Liver (tissue), 9 donors: Measurements from ENCODE around the gene B4GALT1. TPM values are rescaled to one million over a fixed set of nuclear protein-coding genes. Genes with fewer than 3 reads are reported as not detected.

Experiments
- DNase-seq: peaks from one replicate; pipeline ENCODE4 v3.0.0-alpha.2; 2017; ENCODE audit warnings: low spot score
- H3K27ac ChIP-seq, 2 donors: one replicate each; pipeline ENCODE4 v1.7.0; 2013; ENCODE audit warnings: inconsistent platforms in 2 of 2, low read length in 2 of 2, control low read depth in 1 of 2, low read depth in 1 of 2, mild to moderate bottlenecking in 1 of 2
- H3K27me3 ChIP-seq, 4 donors: one replicate each; pipeline versions ENCODE4 v1.6.1 to v1.7.0; 2013; ENCODE audit warnings: low read length in 3 of 4, inconsistent platforms in 1 of 4, mild to moderate bottlenecking in 1 of 4, moderate library complexity in 1 of 4; ENCODE audit not compliant: control insufficient read depth in 4 of 4, insufficient read depth in 4 of 4
- H3K36me3 ChIP-seq, 4 donors: one replicate each; pipeline versions ENCODE4 v1.6.1 to v1.7.0; 2013; ENCODE audit warnings: low read length in 3 of 4, mild to moderate bottlenecking in 3 of 4, low read depth in 1 of 4, moderate library complexity in 1 of 4; ENCODE audit not compliant: control insufficient read depth in 4 of 4, insufficient read depth in 3 of 4
- H3K4me1 ChIP-seq, 4 donors: one replicate each; pipeline versions ENCODE4 v1.6.1 to v1.7.0; 2013; ENCODE audit warnings: low read length in 3 of 4, mild to moderate bottlenecking in 3 of 4, moderate library complexity in 1 of 4; ENCODE audit not compliant: control insufficient read depth in 4 of 4, insufficient read depth in 4 of 4
- H3K4me3 ChIP-seq, 3 donors: one replicate each; pipeline versions ENCODE4 v1.6.1 to v1.7.0; 2013; ENCODE audit warnings: low read length in 3 of 3, control low read depth in 1 of 3, low read depth in 1 of 3, mild to moderate bottlenecking in 1 of 3
- H3K9ac ChIP-seq, 2 donors: one replicate each; pipeline ENCODE4 v1.7.0; 2013; ENCODE audit warnings: low read length in 2 of 2, mild to moderate bottlenecking in 2 of 2, moderate library complexity in 2 of 2, control low read depth in 1 of 2, low read depth in 1 of 2
- H3K9me3 ChIP-seq, 4 donors: one replicate each; pipeline versions ENCODE4 v1.6.1 to v1.7.0; 2013; ENCODE audit warnings: low read length in 3 of 4; ENCODE audit not compliant: control insufficient read depth in 4 of 4
- EGR1 ChIP-seq, 2 donors: IDR thresholded peaks; 2 replicates each; pipeline ENCODE4 v1.6.1; 2016 to 2018; ENCODE audit warnings: antibody characterized with exemption in 2 of 2, low read depth in 2 of 2
- FOXA1 ChIP-seq: IDR thresholded peaks from 2 replicates; pipeline ENCODE4 v1.6.1; 2016; ENCODE audit warnings: antibody characterized with exemption
- FOXA2 ChIP-seq: IDR thresholded peaks from 2 replicates; pipeline ENCODE4 v1.6.1; 2016; ENCODE audit warnings: antibody characterized with exemption
- GABPA ChIP-seq, 2 donors: IDR thresholded peaks in 1 of 2; conservative IDR thresholded peaks in 1 of 2; 2 replicates each; pipeline ENCODE4 v1.6.1; 2016; ENCODE audit warnings: antibody characterized with exemption in 2 of 2, mild to moderate bottlenecking in 1 of 2, moderate library complexity in 1 of 2
- HNF4A ChIP-seq, 2 donors: conservative IDR thresholded peaks; 2 replicates each; pipeline ENCODE4 v1.6.1; 2016; ENCODE audit warnings: antibody characterized with exemption in 2 of 2, mild to moderate bottlenecking in 2 of 2
- HNF4G ChIP-seq: IDR thresholded peaks from 2 replicates; pipeline ENCODE4 v1.6.1; 2016; ENCODE audit warnings: antibody characterized with exemption
- JUND ChIP-seq, 2 donors: IDR thresholded peaks; 2 replicates each; pipeline ENCODE4 v1.6.1; 2016; ENCODE audit warnings: antibody characterized with exemption in 2 of 2
- NR2F2 ChIP-seq: IDR thresholded peaks from 2 replicates; pipeline ENCODE4 v1.6.1; 2016; ENCODE audit warnings: antibody characterized with exemption
- RAD21 ChIP-seq, 2 donors: IDR thresholded peaks; 2 replicates each; pipeline ENCODE4 v1.6.1; 2016; ENCODE audit warnings: antibody characterized with exemption in 2 of 2, mild to moderate bottlenecking in 2 of 2
- RXRA ChIP-seq, 2 donors: IDR thresholded peaks; 2 replicates each; pipeline ENCODE4 v1.6.1; 2017 to 2018; ENCODE audit warnings: antibody characterized with exemption in 2 of 2, mild to moderate bottlenecking in 1 of 2
- SP1 ChIP-seq: IDR thresholded peaks from 2 replicates; pipeline ENCODE4 v1.6.1; 2018; ENCODE audit warnings: antibody characterized with exemption, mild to moderate bottlenecking
- TAF1 ChIP-seq: conservative IDR thresholded peaks from 2 replicates; pipeline ENCODE4 v1.6.1; 2016; ENCODE audit warnings: antibody characterized with exemption, mild to moderate bottlenecking
- YY1 ChIP-seq: IDR thresholded peaks from 2 replicates; pipeline ENCODE4 v1.6.1; 2016; ENCODE audit warnings: antibody characterized with exemption, mild to moderate bottlenecking
- WGBS: extraction: QIAGEN DNeasy Blood & Tissue Kit; methylation state at CpG from one replicate; pipeline ENCODE4 v1.1.7; 2013; 5-methylcytosine and 5-hydroxymethylcytosine counted together
- polyA plus RNA-seq, 2 donors: library from polyadenylated mRNA; stranded (reverse) in 1 of 2; unstranded in 1 of 2; fragments of 200-250 nt in 1 of 2; fragments of >200 nt in 1 of 2; fragmentation: Nextera tagmentation in 1 of 2; extraction: Ambion mirVana in 1 of 2; gene quantifications; one replicate each; pipeline versions ENCODE4 v1.2.1 to v1.2.3, GENCODE V29; 2013 to 2015
- total RNA-seq, 2 donors: library from RNA; depleted of rRNA; stranded (reverse); fragments of >200 nt; gene quantifications; one replicate each; pipeline ENCODE4 v1.2.3, GENCODE V29; 2014
- TF ChIP-seq, protein P1 (sequence below): IDR thresholded peaks from 2 replicates; pipeline ENCODE4 v1.6.1; 2016; ENCODE audit warnings: antibody characterized with exemption
- TF ChIP-seq, protein P2 (sequence below): IDR thresholded peaks from 2 replicates; pipeline ENCODE4 v1.6.1; 2016; ENCODE audit warnings: antibody characterized with exemption, mild to moderate bottlenecking
- TF ChIP-seq, protein P3 (sequence below): IDR thresholded peaks from 2 replicates; pipeline ENCODE4 v1.6.1; 2016; ENCODE audit warnings: antibody characterized with exemption
- TF ChIP-seq, protein P4 (sequence below): fragments of 150-350 bp; IDR thresholded peaks from 2 replicates; pipeline ENCODE4 v1.5.1; 2017; ENCODE audit warnings: improper control_type of control experiment, low read depth, low read length; ENCODE audit not compliant: missing input control
- TF ChIP-seq, protein P5 (sequence below): IDR thresholded peaks from 2 replicates; pipeline ENCODE4 v1.6.1; 2016; ENCODE audit warnings: antibody characterized with exemption
- donor health status: healthy.
- donor health status: healthy.
- donor health status: healthy.
- donor health status: healthy.
- donor health status: healthy.

Gene B4GALT1
- total and polyA plus RNA-seq, 4 donors = 25.9 to 59.8 (median 42.7) TPM

DNA sequence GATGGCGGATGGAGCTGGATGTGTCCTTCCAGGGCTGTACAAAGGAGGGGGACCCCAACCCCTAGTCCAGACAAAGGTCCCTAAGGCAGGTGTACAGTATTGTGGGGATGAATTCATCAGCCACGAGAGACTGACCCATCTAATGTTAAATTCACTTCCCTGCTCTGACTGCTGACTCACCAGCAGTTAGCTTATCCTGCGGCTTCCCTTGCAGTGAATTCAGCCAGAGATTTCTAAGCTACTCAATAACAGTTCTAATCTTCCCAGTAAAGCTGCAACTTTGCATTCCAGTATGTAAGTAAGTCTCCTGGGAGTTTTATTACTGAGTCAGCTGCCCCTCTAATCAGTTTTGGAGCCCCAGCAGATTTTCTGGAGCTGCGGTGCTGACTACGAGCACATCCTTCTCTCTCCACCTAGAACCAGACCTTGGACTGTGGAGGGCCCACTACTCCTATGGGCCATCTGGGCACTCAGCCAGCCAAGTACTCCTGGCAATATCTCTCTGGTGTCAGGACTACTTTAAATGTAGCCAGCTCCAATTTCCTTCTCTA, 16.1 kb downstream of the B4GALT1 start:
- Histone ChIP-seq H3K4me3 (no peak overlapping the region), H3K4me1 (peaks cover 18 to 62% (median 27%) of the 10 kb centered on the region in 4 donors), H3K27me3 (no peaks in the 10 kb centered on the region), H3K27ac (peak overlapping the region; percentile 14 to 44), H3K36me3 (peaks cover 0 to 2% (median 0%) of the 10 kb centered on the region in 4 donors), H3K9ac (no peak overlapping the region), H3K9me3 (no peaks in the 10 kb centered on the region)
- DNase-seq = no peak
- 48% methylated on average over 5 of the region's 5 CpGs for WGBS
- peak; percentile 29 for TF ChIP-seq NR2F2
- TF ChIP-seq EGR1 (IDR thresholded peaks at IDR 0.05; ENCODE audit: low read depth in 2 of 2) = no peak
- TF ChIP-seq, protein P1, sequence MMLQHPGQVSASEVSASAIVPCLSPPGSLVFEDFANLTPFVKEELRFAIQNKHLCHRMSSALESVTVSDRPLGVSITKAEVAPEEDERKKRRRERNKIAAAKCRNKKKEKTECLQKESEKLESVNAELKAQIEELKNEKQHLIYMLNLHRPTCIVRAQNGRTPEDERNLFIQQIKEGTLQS = no peak
- peak in 1 of 2 donors; percentile 13 for TF ChIP-seq RAD21 (IDR thresholded peaks at IDR 0.05)
- no peak for TF ChIP-seq GABPA (IDR thresholded peaks at IDR 0.05 in 1 of 2, conservative IDR thresholded peaks at IDR 0.05 in 1 of 2)
- TF ChIP-seq, protein P2, sequence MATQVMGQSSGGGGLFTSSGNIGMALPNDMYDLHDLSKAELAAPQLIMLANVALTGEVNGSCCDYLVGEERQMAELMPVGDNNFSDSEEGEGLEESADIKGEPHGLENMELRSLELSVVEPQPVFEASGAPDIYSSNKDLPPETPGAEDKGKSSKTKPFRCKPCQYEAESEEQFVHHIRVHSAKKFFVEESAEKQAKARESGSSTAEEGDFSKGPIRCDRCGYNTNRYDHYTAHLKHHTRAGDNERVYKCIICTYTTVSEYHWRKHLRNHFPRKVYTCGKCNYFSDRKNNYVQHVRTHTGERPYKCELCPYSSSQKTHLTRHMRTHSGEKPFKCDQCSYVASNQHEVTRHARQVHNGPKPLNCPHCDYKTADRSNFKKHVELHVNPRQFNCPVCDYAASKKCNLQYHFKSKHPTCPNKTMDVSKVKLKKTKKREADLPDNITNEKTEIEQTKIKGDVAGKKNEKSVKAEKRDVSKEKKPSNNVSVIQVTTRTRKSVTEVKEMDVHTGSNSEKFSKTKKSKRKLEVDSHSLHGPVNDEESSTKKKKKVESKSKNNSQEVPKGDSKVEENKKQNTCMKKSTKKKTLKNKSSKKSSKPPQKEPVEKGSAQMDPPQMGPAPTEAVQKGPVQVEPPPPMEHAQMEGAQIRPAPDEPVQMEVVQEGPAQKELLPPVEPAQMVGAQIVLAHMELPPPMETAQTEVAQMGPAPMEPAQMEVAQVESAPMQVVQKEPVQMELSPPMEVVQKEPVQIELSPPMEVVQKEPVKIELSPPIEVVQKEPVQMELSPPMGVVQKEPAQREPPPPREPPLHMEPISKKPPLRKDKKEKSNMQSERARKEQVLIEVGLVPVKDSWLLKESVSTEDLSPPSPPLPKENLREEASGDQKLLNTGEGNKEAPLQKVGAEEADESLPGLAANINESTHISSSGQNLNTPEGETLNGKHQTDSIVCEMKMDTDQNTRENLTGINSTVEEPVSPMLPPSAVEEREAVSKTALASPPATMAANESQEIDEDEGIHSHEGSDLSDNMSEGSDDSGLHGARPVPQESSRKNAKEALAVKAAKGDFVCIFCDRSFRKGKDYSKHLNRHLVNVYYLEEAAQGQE = no peak
- no peak for TF ChIP-seq RXRA (IDR thresholded peaks at IDR 0.05)
- TF ChIP-seq HNF4G = no peak
- no peak for TF ChIP-seq YY1
- no peak for TF ChIP-seq FOXA1
- peak in 1 of 2 donors; percentile 21 for TF ChIP-seq HNF4A (conservative IDR thresholded peaks at IDR 0.05)
- TF ChIP-seq, protein P3, sequence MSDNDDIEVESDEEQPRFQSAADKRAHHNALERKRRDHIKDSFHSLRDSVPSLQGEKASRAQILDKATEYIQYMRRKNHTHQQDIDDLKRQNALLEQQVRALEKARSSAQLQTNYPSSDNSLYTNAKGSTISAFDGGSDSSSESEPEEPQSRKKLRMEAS = no peak
- TF ChIP-seq TAF1 = no peak
- TF ChIP-seq, protein P4, sequence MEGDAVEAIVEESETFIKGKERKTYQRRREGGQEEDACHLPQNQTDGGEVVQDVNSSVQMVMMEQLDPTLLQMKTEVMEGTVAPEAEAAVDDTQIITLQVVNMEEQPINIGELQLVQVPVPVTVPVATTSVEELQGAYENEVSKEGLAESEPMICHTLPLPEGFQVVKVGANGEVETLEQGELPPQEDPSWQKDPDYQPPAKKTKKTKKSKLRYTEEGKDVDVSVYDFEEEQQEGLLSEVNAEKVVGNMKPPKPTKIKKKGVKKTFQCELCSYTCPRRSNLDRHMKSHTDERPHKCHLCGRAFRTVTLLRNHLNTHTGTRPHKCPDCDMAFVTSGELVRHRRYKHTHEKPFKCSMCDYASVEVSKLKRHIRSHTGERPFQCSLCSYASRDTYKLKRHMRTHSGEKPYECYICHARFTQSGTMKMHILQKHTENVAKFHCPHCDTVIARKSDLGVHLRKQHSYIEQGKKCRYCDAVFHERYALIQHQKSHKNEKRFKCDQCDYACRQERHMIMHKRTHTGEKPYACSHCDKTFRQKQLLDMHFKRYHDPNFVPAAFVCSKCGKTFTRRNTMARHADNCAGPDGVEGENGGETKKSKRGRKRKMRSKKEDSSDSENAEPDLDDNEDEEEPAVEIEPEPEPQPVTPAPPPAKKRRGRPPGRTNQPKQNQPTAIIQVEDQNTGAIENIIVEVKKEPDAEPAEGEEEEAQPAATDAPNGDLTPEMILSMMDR = no peak
- TF ChIP-seq, protein P5, sequence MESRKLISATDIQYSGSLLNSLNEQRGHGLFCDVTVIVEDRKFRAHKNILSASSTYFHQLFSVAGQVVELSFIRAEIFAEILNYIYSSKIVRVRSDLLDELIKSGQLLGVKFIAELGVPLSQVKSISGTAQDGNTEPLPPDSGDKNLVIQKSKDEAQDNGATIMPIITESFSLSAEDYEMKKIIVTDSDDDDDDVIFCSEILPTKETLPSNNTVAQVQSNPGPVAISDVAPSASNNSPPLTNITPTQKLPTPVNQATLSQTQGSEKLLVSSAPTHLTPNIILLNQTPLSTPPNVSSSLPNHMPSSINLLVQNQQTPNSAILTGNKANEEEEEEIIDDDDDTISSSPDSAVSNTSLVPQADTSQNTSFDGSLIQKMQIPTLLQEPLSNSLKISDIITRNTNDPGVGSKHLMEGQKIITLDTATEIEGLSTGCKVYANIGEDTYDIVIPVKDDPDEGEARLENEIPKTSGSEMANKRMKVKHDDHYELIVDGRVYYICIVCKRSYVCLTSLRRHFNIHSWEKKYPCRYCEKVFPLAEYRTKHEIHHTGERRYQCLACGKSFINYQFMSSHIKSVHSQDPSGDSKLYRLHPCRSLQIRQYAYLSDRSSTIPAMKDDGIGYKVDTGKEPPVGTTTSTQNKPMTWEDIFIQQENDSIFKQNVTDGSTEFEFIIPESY = no peak
- TF ChIP-seq JUND (IDR thresholded peaks at IDR 0.05) = peak in 1 of 2 donors; percentile 30
- no peak for TF ChIP-seq FOXA2
- peak; percentile 14 for TF ChIP-seq SP1
